HL-60 (cell line): ENCODE results near the gene GPR108.
"Not testable (repeated sequence)": the region's sequence is repeated elsewhere in the genome, so short reads cannot be mapped to it uniquely, and the experiment has no call there.

Experiments used
- DNase-seq, 2 experiments: peaks; one replicate each; pipeline ENCODE4 v3.0.0-alpha.2; 2010 to 2020; ENCODE audit warnings: low read depth in 1 of 2, low spot score in 1 of 2
- H3K27ac ChIP-seq: fragments of 250-450 bp; sonication (Bioruptor Pico); replicated peaks from 2 replicates; pipeline ENCODE4 v1.5.1; 2020; ENCODE audit warnings: mild to moderate bottlenecking, moderate library complexity
- H3K27me3 ChIP-seq: fragments of 250-450 bp; sonication (Bioruptor Pico); 2 replicates; pipeline ENCODE4 v1.5.1; 2021; ENCODE audit warnings: mild to moderate bottlenecking, moderate library complexity; ENCODE audit not compliant: insufficient read depth, poor library complexity, severe bottlenecking
- H3K4me3 ChIP-seq: replicated peaks from 2 replicates; pipeline ENCODE4 v1.5.1; 2011; ENCODE audit warnings: mild to moderate bottlenecking, control low read depth, low read length; ENCODE audit not compliant: insufficient read depth
- CTCF ChIP-seq: IDR thresholded peaks from one replicate; pipeline ENCODE4 v1.5.1; 2011; ENCODE audit warnings: low read length, control low read depth, inconsistent platforms; ENCODE audit not compliant: insufficient read depth
- GABPA ChIP-seq: IDR thresholded peaks from 2 replicates; pipeline ENCODE4 v1.6.1; 2012; ENCODE audit warnings: low read depth
- POLR2AphosphoS5 ChIP-seq: IDR thresholded peaks from 2 replicates; pipeline ENCODE4 v1.6.1; 2012; ENCODE audit warnings: low read depth
- SPI1 ChIP-seq: IDR thresholded peaks from 2 replicates; pipeline ENCODE4 v1.6.1; 2012; ENCODE audit warnings: low read depth, mild to moderate bottlenecking, borderline replicate concordance
- TF ChIP-seq, protein P1 (sequence below): IDR thresholded peaks from 2 replicates; pipeline ENCODE4 v1.6.1; 2012; ENCODE audit warnings: low read depth; ENCODE audit not compliant: insufficient replicate concordance

Gene GPR108

DNA sequence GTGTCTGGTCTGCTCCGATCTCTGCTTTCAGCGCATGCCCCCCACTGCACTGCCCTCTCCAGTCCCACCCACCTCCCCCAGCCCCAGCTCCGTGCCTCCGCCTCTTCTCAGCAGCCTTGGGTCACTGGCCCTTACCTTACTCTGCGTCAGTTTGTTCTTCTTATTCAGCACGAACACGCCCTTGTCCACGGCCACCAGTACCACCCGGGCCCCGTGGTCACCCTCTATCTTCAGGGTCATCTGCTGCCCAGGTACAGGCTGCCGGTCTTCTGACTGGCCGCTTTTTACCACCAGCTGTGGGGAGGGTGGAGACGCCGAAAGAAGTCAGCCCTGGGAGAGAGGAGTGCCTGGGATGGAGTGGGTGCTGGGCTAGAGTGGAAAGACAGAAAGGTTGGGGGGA is 27.8 kb downstream of the GPR108 start:
- H3K27ac ChIP-seq, result no peak overlapping the region
- DNase-seq, result no peak
- TF ChIP-seq, protein P1, sequence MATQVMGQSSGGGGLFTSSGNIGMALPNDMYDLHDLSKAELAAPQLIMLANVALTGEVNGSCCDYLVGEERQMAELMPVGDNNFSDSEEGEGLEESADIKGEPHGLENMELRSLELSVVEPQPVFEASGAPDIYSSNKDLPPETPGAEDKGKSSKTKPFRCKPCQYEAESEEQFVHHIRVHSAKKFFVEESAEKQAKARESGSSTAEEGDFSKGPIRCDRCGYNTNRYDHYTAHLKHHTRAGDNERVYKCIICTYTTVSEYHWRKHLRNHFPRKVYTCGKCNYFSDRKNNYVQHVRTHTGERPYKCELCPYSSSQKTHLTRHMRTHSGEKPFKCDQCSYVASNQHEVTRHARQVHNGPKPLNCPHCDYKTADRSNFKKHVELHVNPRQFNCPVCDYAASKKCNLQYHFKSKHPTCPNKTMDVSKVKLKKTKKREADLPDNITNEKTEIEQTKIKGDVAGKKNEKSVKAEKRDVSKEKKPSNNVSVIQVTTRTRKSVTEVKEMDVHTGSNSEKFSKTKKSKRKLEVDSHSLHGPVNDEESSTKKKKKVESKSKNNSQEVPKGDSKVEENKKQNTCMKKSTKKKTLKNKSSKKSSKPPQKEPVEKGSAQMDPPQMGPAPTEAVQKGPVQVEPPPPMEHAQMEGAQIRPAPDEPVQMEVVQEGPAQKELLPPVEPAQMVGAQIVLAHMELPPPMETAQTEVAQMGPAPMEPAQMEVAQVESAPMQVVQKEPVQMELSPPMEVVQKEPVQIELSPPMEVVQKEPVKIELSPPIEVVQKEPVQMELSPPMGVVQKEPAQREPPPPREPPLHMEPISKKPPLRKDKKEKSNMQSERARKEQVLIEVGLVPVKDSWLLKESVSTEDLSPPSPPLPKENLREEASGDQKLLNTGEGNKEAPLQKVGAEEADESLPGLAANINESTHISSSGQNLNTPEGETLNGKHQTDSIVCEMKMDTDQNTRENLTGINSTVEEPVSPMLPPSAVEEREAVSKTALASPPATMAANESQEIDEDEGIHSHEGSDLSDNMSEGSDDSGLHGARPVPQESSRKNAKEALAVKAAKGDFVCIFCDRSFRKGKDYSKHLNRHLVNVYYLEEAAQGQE, result no peak
- TF ChIP-seq GABPA, result no peak
- TF ChIP-seq CTCF, result no peak
- no peak for TF ChIP-seq POLR2AphosphoS5
- no peak for TF ChIP-seq SPI1
- H3K4me3 ChIP-seq, result no peak overlapping the region
- H3K27me3 ChIP-seq, result peaks cover 4% of the 10 kb centered on the region

DNA sequence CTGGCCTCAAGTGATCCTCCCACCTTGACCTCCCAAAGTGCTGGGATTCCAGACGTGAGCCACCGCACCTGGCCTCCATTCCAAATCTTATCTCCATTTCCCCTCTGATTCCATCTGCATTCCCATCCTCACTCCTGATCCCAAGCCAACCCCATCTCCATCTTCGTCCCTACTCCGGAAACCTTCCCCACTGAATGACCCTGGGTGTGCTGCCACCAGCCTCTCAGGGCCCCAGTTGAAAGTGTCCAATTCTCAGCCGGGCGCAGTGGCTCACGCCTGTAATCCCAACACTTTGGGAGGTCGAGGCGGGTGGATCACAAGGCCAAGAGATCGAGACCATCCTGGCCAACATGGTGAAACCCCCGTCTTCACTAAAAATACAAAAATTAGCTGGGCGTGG is 28.5 kb downstream of the GPR108 start:
- DNase-seq, H3K27ac ChIP-seq, H3K4me3 ChIP-seq, H3K27me3 ChIP-seq: not testable (repeated sequence)

DNA sequence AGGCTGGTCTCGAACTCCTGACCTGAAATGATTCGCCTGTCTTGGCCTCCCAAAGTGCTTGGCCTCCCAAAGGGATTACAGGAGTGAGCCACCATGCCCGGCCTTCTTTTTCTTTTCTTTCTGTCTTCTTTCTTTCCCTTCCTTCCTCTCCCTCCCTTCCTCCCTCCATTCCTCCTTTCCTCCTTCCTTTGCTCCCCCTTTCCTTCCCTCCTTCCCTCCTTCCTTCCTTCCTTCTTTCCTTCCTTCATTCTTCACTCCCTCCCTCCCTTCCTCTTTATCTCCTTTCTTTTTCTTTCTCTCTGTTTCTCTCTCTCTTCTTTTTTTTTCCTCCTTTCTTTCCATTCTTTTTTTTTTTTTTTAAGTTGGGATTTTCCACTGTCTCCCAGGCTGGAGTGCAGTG is 29.0 kb downstream of the GPR108 start:
- TF ChIP-seq, protein P1, result no peak
- TF ChIP-seq CTCF (no peak), SPI1 (no peak), POLR2AphosphoS5 (no peak), GABPA (no peak)

GRCh38 chr19:6707658-6708018 is 29.7 kb downstream of the GPR108 start:
- H3K27me3 ChIP-seq, result peaks cover 4% of the 10 kb centered on the region
- TF ChIP-seq, protein P1, result no peak
- TF ChIP-seq CTCF, result no peak
- TF ChIP-seq GABPA, result no peak
- TF ChIP-seq SPI1, result no peak
- TF ChIP-seq POLR2AphosphoS5, result no peak
- H3K27ac ChIP-seq, result no peak overlapping the region
- DNase-seq, result no peak
- H3K4me3 ChIP-seq, result no peak overlapping the region

More for the DNA sequence above, 29.0 kb downstream of the GPR108 start:
- Histone ChIP-seq H3K4me3 (no peak overlapping the region), H3K27ac (no peak overlapping the region), H3K27me3 (peaks cover 4% of the 10 kb centered on the region)
- DNase-seq, result no peak
